Natural killer cell (primary cell): ENCODE data around the gene ZNF75A. TPM values are rescaled to one million over a fixed set of nuclear protein-coding genes. Genes with fewer than 3 reads are reported as not detected.

Experiments
- ATAC-seq, 3 donors: fragments of 150-1000 bp in 2 of 3; fragments of 200-7000 bp in 1 of 3; cut with Tn5 transposase; 1 replicate in 1 of 3; 2 replicates in 2 of 3; pipeline ENCODE4 v1.10.0; 2021; ENCODE audit warnings: mild to moderate bottlenecking in 2 of 3, moderate library complexity in 2 of 3
- DNase-seq, 2 donors: peaks; one replicate each; pipeline versions ENCODE4 v3.0.0 to v3.0.0-alpha.2; 2013 to 2021; ENCODE audit warnings: mixed read lengths in 1 of 2
- H3K27ac ChIP-seq: one replicate; pipeline ENCODE4 v1.5.1; 2013; ENCODE audit warnings: mild to moderate bottlenecking, low read length
- H3K27me3 ChIP-seq: one replicate; pipeline ENCODE4 v1.6.1; 2013; ENCODE audit warnings: low read length; ENCODE audit not compliant: control insufficient read depth, insufficient read depth
- H3K36me3 ChIP-seq: one replicate; pipeline ENCODE4 v1.6.1; 2013; ENCODE audit warnings: low read length; ENCODE audit not compliant: control insufficient read depth, insufficient read depth
- H3K4me1 ChIP-seq: one replicate; pipeline ENCODE4 v1.6.1; 2013; ENCODE audit warnings: low read length; ENCODE audit not compliant: control insufficient read depth, insufficient read depth
- H3K4me3 ChIP-seq: one replicate; pipeline ENCODE4 v1.5.1; 2013; ENCODE audit warnings: low read length
- H3K9me3 ChIP-seq: one replicate; pipeline ENCODE4 v1.6.1; 2013; ENCODE audit warnings: low read length; ENCODE audit not compliant: control insufficient read depth, insufficient read depth
- H3K27ac Mint-ChIP-seq, 2 donors: one replicate each; pipeline ENCODE4 v1.8.0; 2022; ENCODE audit warnings: mild to moderate bottlenecking in 2 of 2, mixed read lengths in 2 of 2, moderate library complexity in 1 of 2
- H3K27me3 Mint-ChIP-seq, 2 donors: one replicate each; pipeline ENCODE4 v1.8.0; 2022; ENCODE audit warnings: low read depth in 2 of 2, mixed read lengths in 2 of 2
- H3K36me3 Mint-ChIP-seq: one replicate; pipeline ENCODE4 v1.8.0; 2022; ENCODE audit warnings: mixed read lengths
- H3K4me1 Mint-ChIP-seq, 2 donors: one replicate each; pipeline ENCODE4 v1.8.0; 2022; ENCODE audit warnings: mixed read lengths in 2 of 2
- H3K4me3 Mint-ChIP-seq: one replicate; pipeline ENCODE4 v1.8.0; 2022; ENCODE audit warnings: mild to moderate bottlenecking, moderate library complexity, mixed read lengths
- H3K9me3 Mint-ChIP-seq, 2 donors: one replicate each; pipeline ENCODE4 v1.8.0; 2022; ENCODE audit warnings: mixed read lengths in 2 of 2
- WGBS: methylation state at CpG from one replicate; pipeline ENCODE4 v1.1.7; 2013; ENCODE audit warnings: missing lambda C conversion rate; ENCODE audit not compliant: insufficient coverage; 5-methylcytosine and 5-hydroxymethylcytosine counted together
- intact Hi-C: fragments of 100-400 bp; cut with micrococcal nuclease; formaldehyde crosslinking; loops from one replicate; pipeline ENCODE4 v1.14.2; 2022
- total RNA-seq, 4 donors: library from RNA; stranded (reverse); fragments of 120-200 nt in 1 of 4; gene quantifications; one replicate each; pipeline versions ENCODE4 v1.2.3 to v1.2.4, GENCODE V29; 2013 to 2022
- TF ChIP-seq, protein P1 (sequence below): fragments of 200-600 bp; IDR thresholded peaks from one replicate; pipeline ENCODE4 v1.8.0; 2022; ENCODE audit warnings: antibody characterized with exemption

Gene ZNF75A
- total RNA-seq, 3 donors from 2014 or later (not counting 1 experiment from before 2014, with no cell fraction given): 30.6 to 44.6 (median 39.0) TPM

GRCh38 chr16:3282103-3282729 is 23.1 kb upstream of the ZNF75A start:
- peak overlapping the region; percentile 98 for H3K4me3 Mint-ChIP-seq
- intact Hi-C loops: no loop called here
- H3K4me3 ChIP-seq: peak overlapping the region; percentile 88
- H3K27ac ChIP-seq: peak overlapping the region; percentile 98
- H3K4me1 ChIP-seq: peaks cover 34% of the 10 kb centered on the region
- DNase-seq (no peak), ATAC-seq (peak; percentile 3 to 13 (median 12))
- H3K4me1 Mint-ChIP-seq: peaks cover 25 to 32% of the 10 kb centered on the region in 2 donors
- no peaks in the 10 kb centered on the region for H3K27me3 ChIP-seq
- TF ChIP-seq, protein P1, sequence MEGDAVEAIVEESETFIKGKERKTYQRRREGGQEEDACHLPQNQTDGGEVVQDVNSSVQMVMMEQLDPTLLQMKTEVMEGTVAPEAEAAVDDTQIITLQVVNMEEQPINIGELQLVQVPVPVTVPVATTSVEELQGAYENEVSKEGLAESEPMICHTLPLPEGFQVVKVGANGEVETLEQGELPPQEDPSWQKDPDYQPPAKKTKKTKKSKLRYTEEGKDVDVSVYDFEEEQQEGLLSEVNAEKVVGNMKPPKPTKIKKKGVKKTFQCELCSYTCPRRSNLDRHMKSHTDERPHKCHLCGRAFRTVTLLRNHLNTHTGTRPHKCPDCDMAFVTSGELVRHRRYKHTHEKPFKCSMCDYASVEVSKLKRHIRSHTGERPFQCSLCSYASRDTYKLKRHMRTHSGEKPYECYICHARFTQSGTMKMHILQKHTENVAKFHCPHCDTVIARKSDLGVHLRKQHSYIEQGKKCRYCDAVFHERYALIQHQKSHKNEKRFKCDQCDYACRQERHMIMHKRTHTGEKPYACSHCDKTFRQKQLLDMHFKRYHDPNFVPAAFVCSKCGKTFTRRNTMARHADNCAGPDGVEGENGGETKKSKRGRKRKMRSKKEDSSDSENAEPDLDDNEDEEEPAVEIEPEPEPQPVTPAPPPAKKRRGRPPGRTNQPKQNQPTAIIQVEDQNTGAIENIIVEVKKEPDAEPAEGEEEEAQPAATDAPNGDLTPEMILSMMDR: no peak
- H3K9me3 Mint-ChIP-seq: no peaks in the 10 kb centered on the region
- H3K9me3 ChIP-seq: no peaks in the 10 kb centered on the region
- no peaks in the 10 kb centered on the region for H3K27me3 Mint-ChIP-seq
- H3K27ac Mint-ChIP-seq: peak overlapping the region; percentile 92 to 95
- WGBS: 14% methylated on average over 27 of the region's 29 CpGs
- peaks cover 12% of the 10 kb centered on the region for H3K36me3 ChIP-seq
- H3K36me3 Mint-ChIP-seq: no peaks in the 10 kb centered on the region

DNA sequence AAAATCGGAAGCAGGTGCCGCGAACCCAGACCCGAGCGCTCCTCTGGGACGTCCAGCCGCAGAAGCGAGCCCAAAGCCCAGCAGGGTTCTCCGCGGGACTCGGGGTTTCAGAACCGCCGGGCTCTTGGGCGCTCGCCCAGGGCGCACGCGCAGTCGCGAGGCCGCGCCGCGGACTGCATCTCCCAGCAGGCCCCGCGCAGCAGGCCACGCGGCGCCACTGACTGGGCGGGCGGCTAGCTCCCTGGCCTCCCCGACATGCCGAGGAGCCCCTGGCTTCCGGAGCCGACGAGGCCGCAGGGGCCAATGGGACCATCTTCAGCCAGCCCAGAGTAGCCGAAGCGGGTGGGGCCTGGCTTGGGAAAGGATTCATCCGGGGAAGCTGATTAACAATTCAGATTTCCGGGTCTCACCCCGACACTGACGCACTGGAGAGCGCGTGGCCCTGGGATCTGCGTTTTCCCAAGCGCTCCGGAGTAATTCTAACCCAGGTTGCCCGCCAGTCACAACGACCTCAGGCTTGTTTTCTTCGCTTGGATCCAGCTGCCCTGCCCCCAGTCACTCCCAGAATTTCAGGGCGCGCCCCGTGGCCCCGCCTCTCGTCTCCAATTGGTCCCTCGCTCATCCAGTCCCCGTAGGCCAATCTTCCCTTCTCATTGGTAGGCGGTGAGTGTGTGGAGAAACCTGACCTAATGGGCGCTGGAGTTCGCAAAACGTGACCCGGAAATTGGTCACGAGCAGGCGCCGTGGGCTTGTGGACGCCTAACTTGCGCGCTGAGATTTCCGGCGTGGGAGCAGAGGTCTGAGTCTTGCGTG is 22.4 kb upstream of the ZNF75A start, which contains the start of gene ZNF263:
Gene ZNF263 (plus strand): TSS at position 762 of the 813 bp plus-strand sequence. CDS start 328 bp downstream, outside the sequence.
- peak within 1 kb of the TSS; percentile 98 for H3K27ac ChIP-seq
- Mint-ChIP-seq H3K4me3 (peak within 1 kb of the TSS; percentile 98), H3K36me3 (peaks cover 7% of the 10 kb centered on the region), H3K27ac (peak within 1 kb of the TSS; percentile 92 to 95), H3K4me1 (peaks cover 25 to 32% of the 10 kb centered on the region in 2 donors), H3K27me3 (no peaks in the 10 kb centered on the region), H3K9me3 (no peaks in the 10 kb centered on the region)
- peaks cover 12% of the 10 kb centered on the region for H3K36me3 ChIP-seq
- peaks cover 34% of the 10 kb centered on the region for H3K4me1 ChIP-seq
- under 1% methylated on average over 71 of the region's 72 CpGs for WGBS
- ATAC-seq: peak; percentile 88 to 93 (median 88)
- intact Hi-C loops: loop anchor here (1.0 kb wide), 5 partner anchors 19 to 174 kb away; partner anchors contain the start of genes TIGD7, ZNF174, ZNF200 and ZNF75A
- peak within 1 kb of the TSS; percentile 88 for H3K4me3 ChIP-seq
- DNase-seq: peak; percentile 87 to 97
- no peaks in the 10 kb centered on the region for H3K9me3 ChIP-seq
- TF ChIP-seq, protein P1: no peak
- no peaks in the 10 kb centered on the region for H3K27me3 ChIP-seq

- peaks cover 6% of the 10 kb centered on the region for H3K9me3 ChIP-seq
- H3K4me3 Mint-ChIP-seq: peak overlapping the region; percentile 98
- peaks cover 12% of the 10 kb centered on the region for H3K36me3 Mint-ChIP-seq
- no peaks in the 10 kb centered on the region for H3K27me3 Mint-ChIP-seq
- 6% methylated on average over 56 of the region's 56 CpGs for WGBS
- peak overlapping the region; percentile 88 for H3K4me3 ChIP-seq
- DNase-seq (no peak), ATAC-seq (no peak)
- H3K36me3 ChIP-seq: peaks cover 17% of the 10 kb centered on the region
- H3K27ac ChIP-seq: peak overlapping the region; percentile 98
- H3K9me3 Mint-ChIP-seq: no peaks in the 10 kb centered on the region
- no peaks in the 10 kb centered on the region for H3K27me3 ChIP-seq
- peak overlapping the region; percentile 92 to 95 for H3K27ac Mint-ChIP-seq
- H3K4me1 ChIP-seq: peaks cover 34% of the 10 kb centered on the region
- H3K4me1 Mint-ChIP-seq: peaks cover 25 to 32% of the 10 kb centered on the region in 2 donors
- intact Hi-C loops: loop anchor here (1.0 kb wide), 5 partner anchors 19 to 174 kb away; partner anchors contain the start of genes TIGD7, ZNF174, ZNF200 and ZNF75A
- TF ChIP-seq, protein P1: no peak
Measured at GRCh38 chr16:3283543-3284447, 21.5 kb upstream of the ZNF75A start.
